Measurements from ENCODE around the gene KIFC3.

Gene KIFC3

DNA sequence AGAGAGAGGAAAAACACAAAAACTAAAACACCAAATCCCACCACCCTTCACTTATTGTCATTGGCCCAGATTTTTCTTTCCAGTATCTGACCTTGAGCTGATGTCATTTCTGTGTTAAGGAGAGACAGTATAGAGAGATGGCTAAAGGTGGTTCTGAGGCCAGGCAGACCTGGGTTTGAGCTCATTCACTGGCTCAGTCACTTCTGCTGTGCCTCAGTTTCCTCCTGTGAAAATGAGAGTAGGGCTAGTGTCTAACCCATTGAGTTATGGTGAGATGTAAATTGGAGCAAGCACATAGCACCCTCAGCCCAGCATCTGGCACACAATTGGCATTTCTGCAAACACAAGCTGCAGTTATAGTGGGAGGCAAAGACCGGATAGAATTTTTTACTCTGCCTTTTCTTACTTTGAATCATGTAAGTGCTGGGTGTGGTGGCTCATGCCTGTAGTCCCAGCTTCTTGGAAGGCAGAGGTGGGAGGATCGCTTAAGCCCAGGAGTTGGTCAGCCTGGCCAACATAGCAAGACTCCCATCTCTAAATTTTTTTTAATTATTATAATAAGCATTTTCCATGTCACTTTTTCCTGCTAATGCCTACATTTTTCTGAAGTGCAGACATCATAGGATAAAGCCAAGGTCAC lies 6.4 kb upstream of the KIFC3 start:
- peak overlapping the region; percentile 19 for H3K4me3 ChIP-seq (replicated peaks; ENCODE audit: low read depth, low read length)
- TF ChIP-seq, protein P1, sequence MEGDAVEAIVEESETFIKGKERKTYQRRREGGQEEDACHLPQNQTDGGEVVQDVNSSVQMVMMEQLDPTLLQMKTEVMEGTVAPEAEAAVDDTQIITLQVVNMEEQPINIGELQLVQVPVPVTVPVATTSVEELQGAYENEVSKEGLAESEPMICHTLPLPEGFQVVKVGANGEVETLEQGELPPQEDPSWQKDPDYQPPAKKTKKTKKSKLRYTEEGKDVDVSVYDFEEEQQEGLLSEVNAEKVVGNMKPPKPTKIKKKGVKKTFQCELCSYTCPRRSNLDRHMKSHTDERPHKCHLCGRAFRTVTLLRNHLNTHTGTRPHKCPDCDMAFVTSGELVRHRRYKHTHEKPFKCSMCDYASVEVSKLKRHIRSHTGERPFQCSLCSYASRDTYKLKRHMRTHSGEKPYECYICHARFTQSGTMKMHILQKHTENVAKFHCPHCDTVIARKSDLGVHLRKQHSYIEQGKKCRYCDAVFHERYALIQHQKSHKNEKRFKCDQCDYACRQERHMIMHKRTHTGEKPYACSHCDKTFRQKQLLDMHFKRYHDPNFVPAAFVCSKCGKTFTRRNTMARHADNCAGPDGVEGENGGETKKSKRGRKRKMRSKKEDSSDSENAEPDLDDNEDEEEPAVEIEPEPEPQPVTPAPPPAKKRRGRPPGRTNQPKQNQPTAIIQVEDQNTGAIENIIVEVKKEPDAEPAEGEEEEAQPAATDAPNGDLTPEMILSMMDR (IDR thresholded peaks at IDR 0.05; ENCODE audit: low read length, missing control alignments) = no peak
- DNase-seq (ENCODE audit: low read depth) = no peak

- TF ChIP-seq, protein P1 (IDR thresholded peaks at IDR 0.05; ENCODE audit: low read length, missing control alignments) = no peak
- H3K4me3 ChIP-seq (replicated peaks; ENCODE audit: low read depth, low read length) = peak overlapping the region; percentile 19
- DNase-seq (ENCODE audit: low read depth) = peak; percentile 93
Measured at GRCh38 chr16:57807968-57808528, 5.8 kb upstream of the KIFC3 start.

DNA sequence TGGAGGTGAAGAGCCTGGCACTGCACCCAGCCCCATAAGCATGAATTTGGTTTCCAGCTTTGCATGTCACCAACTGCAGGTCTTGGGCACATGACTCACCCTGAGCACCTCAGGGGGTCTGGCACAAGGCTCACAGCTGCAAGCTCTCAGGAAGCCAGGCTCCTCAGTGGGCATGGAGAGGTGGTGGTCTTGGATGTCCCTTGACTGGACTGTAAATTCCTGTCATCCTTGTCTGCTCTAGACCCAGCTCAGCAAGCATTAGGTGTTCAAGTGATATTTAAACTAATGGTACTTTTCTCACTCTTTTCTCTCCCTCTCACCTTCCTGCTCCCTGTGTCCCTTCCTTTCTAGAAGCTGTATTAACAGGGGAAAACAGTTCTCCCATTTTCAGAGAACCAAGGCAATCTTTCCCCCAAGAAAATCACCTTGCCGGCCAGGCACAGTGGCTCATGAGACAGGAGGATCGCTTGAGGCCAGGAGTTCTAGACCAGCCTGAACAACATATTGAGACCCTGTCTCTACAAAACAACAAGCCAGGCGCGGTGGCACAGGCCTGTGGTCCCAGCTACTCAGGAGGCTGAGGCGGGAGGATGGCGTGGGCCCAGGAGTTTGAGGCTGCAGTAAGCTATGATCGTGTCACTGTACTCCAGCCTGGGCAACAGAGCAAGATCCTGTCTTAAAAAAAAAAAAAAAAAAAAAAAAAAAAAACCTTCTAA lies 5.1 kb upstream of the KIFC3 start:
- no peak for DNase-seq (ENCODE audit: low read depth)
- TF ChIP-seq, protein P1 (IDR thresholded peaks at IDR 0.05; ENCODE audit: low read length, missing control alignments) = no peak
- H3K4me3 ChIP-seq (replicated peaks; ENCODE audit: low read depth, low read length) = no peak overlapping the region

GRCh38 chr16:57805176-57805575 lies 2.9 kb upstream of the KIFC3 start:
- TF ChIP-seq, protein P1 (IDR thresholded peaks at IDR 0.05; ENCODE audit: low read length, missing control alignments) = no peak
- H3K4me3 ChIP-seq (replicated peaks; ENCODE audit: low read depth, low read length) = no peak overlapping the region
- DNase-seq (ENCODE audit: low read depth) = no peak

DNA sequence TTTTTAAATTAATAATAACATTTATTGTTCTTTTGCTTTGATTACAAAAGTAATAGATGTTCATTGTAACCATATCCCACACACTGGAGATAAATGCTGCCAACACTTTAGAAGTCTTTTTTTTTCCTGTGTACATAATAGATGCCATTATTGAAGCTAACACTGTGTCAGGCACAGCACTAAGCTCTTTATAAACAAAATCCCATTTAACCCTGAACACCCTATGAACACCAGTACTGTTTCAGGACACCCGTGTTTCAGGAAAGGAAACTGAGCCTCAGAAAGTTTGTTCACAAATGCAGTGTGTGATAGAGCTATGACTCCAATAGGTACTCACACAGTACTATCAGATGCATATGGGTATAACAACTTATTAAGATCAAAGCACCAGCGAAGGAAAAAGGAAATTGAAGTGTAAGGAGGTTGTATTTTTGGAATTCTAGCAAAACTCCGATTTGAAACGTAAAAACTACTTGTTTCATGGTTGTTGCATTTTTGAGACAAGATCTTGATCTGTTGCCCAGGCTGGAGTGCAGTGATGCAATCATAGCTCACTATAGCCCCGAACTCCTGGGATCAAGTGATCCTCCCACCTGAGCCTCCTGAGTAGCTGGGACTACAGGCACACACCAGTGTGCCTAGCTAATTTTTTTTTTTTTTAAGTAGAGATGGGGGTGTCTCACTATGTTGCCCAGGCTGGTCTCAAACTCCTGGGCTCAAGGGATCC lies 2.0 kb upstream of the KIFC3 start:
- TF ChIP-seq, protein P1 (IDR thresholded peaks at IDR 0.05; ENCODE audit: low read length, missing control alignments) = no peak
- no peak overlapping the region for H3K4me3 ChIP-seq (replicated peaks; ENCODE audit: low read depth, low read length)
- DNase-seq (ENCODE audit: low read depth) = no peak

GRCh38 chr16:57803134-57803990 lies 1.1 kb upstream of the KIFC3 start:
- no peak overlapping the region for H3K4me3 ChIP-seq (replicated peaks; ENCODE audit: low read depth, low read length)
- TF ChIP-seq, protein P1 (IDR thresholded peaks at IDR 0.05; ENCODE audit: low read length, missing control alignments) = no peak
- peak; percentile 50 for DNase-seq (ENCODE audit: low read depth)

All from fibroblast of pulmonary artery (primary cell).